Stimulated activated CD4-positive, alpha-beta T cell treated with anti-CD3 and anti-CD28 coated beads, Interleukin-15, amount 100 ng/mL, for 48 hours (primary cell): ENCODE data around the gene MS4A6A.
"Not testable (repeated sequence)": the region's sequence is repeated elsewhere in the genome, so short reads cannot be mapped to it uniquely, and the experiment has no call there.

Experiments
- DNase-seq, 2 donors: peaks; one replicate each; pipeline ENCODE4 v3.0.0-alpha.2; 2020; ENCODE audit warnings: low read depth in 2 of 2

Gene MS4A6A, protein sequence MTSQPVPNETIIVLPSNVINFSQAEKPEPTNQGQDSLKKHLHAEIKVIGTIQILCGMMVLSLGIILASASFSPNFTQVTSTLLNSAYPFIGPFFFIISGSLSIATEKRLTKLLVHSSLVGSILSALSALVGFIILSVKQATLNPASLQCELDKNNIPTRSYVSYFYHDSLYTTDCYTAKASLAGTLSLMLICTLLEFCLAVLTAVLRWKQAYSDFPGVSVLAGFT

GRCh38 chr11:60182541-60183330, at the start of gene MS4A6A:
TSS of gene MS4A6A (minus strand) at chr11:60183083. CDS start at chr11:60181727, 1,356 bp downstream.
- DNase-seq = no peak

DNA sequence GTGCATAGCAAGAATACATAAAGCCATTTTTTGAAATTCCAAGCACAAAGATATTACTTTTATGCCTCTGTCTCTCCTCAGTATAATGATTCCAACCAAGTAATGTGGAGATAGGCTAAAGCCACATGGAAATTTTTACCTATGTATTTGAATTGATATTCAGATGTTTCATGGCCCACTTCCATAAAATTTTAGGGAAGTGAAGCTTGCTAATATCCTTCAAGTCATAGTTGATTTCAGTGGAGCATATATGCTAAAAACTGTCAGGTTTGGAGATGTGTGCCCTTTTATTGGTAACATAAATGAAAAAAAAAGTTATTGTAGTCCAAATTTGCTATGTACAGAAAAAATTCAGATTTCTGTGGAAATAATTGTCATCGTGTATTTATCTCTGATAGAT, 47.8 kb upstream of the MS4A6A start:
- DNase-seq = no peak

DNA sequence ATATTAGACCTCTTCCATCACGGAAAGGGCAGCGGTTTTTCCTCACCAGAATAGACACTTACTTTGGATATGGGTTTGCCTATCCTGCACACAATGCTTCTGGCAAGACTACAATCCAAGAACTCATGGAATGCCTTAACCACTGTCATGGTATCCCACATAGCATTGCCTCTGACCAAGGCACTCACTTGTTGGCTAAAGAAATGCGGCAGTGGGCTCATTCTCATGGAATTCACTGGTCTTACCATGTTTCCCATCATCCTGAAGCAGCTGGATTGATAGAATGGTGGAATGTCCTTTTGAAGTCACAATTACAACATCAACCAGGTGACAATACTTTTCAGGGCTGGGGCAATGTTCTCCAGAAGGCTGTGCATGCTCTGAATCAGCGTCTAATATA, 39.3 kb upstream of the MS4A6A start:
- DNase-seq = no peak

DNA sequence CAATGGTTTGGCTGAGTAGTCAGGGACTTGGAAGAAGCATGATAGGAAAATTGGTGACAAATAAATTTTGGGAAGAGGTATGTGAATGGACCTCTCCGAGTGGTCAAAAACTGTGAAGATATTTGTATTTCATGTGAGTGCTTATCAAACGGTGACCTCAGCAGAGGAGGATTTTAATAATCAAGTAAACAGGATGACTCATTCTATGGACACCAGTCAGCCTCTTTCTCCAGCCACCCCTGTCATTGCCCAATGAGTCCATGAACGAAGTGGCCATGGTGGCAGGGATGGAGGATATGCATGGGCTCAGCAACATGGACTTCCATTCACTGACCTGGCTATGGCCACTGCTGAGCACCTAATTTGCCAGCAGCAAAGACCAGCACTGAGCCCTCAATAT, 38.8 kb upstream of the MS4A6A start:
- no peak for DNase-seq

GRCh38 chr11:60221181-60221580, 38.3 kb upstream of the MS4A6A start:
- no peak for DNase-seq

- no peak for DNase-seq
Observed at GRCh38 chr11:60214386-60214785, 31.5 kb upstream of the MS4A6A start.

GRCh38 chr11:60211206-60211605, 28.3 kb upstream of the MS4A6A start:
- no peak for DNase-seq

DNA sequence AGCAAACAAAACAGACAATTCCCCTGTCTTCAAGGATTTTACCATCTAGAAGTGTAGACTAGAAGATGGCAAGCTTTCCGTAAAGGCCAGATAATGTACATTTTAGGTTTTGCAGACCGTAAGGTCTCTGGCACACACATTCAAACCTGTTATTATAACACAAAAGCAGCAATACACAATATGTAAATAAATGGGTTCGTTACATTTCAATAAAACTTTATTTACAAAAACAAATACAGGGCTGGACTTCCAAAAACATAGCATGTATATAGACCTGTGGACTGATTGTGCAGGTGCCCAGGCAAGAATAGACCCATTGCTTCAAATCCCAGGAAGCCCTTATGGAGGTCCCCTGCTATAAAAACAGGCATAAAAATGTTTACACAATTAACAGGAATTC, 27.1 kb upstream of the MS4A6A start:
- DNase-seq = no peak

GRCh38 chr11:60208951-60209350, 26.1 kb upstream of the MS4A6A start:
- DNase-seq = no peak

- no peak for DNase-seq
Observed at GRCh38 chr11:60208146-60208895, 25.4 kb upstream of the MS4A6A start.

GRCh38 chr11:60206616-60207015, 23.7 kb upstream of the MS4A6A start:
- no peak for DNase-seq

DNA sequence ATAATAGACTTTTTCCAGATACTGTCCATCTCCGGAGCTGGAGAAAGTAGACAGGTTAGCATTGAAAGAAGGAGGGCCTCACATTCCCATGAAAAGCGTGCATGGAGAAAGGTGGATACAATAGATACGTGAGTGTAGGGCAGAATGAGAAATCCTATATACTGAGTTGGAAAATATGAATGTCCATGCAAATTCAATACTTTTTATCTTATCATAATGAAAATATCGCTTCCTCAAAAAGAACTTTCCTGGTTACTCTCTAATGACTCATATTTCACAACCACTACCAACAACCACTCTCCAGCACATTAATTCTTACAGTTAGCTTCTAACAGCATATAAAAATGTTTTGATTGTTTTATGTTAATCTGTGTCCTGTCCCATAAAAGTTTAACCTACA, 22.0 kb upstream of the MS4A6A start:
- no peak for DNase-seq

DNA sequence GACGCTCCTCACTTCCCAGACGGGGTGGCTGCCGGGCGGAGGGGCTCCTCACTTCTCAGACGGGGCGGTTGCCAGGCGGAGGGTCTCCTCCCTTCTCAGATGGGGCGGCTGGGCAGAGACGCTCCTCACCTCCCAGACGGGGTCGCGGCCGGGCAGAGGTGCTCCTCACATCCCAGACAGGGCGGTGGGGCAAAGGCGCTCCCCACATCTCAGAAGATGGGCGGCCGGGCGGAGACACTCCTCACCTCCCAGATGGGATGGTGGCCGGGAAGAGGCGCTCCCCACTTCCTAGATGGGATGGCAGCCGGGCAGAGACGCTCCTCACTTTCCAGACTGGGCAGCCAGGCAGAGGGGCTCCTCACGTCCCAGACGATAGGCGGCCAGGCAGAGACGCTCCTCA, 18.5 kb upstream of the MS4A6A start:
- DNase-seq = not testable (repeated sequence)

- DNase-seq = no peak
Observed at GRCh38 chr11:60197442-60197841, 14.6 kb upstream of the MS4A6A start.

DNA sequence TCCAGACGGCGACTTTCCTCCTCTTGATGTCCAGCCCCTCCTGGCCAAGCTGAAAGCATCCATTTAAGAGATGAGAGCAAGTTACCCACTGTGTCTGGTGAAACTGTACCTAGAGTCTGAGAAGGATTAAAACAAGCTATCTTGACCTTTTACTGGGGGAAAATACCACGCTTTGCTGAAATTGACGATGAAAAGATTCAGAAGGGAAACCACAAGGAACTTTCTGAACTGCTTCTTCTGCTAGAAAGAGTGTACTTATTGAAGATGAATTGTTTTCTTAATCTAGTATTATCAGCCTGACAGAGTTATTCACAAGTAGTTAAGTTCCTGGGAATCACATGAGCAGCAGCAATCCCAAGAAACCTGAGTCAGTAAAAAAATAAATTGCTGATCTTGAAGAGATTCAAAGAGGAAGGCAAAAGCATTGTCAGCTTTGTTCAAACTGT, 13.1 kb upstream of the MS4A6A start:
- DNase-seq = no peak

DNA sequence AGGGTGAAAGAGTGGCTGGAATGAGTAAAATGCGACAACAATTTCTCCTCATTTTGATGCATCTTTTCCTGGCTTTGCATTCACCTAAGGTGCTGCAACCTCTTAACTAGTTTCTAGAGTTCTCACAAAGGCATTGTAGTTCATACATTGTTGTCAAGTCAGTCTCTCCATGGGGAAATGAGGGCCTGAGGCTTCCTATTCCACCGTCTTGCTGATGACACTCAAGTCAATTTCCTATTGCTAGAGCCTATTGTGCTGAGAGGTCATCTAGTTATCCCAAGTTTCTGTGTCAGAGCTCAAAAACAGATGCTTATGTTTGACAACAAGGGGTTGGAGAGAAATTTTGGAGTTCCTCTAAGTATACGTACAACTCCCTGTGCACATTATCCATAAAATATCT, 11.6 kb upstream of the MS4A6A start:
- DNase-seq = no peak

DNA sequence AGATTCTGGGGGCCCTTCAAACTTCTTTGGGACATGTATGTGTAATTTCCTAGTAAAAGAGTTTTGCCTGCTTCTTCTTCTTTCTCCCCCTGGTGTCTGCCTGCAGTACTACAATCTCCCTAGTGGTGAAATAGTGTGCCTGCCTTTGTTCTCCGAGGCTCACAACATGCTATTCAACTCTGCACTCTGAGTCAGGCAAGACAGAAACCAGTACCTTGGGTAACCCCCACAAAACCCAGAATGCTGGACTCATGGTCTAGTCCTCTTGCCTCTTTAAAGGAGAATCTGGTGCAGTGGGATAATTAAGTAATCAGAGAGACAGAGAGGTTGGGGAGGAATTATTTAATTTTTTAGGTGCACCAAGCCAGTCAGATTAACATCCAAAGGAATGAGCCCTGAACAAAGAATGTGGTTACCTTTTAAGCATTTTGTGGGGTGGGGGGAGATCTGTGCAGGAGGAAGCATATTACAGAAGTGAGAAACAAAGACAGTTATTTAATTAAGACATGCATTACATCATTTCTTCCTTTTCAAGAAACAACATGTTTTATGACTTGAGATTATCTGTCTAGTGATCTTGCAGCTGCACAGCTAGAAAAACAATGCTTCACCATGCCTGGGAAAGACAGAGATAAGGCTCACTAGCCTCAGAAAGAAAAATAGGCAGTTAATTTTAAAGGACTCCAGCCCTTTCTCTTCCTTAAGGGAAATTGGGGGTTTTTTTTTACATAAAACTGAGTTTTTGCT, 11.0 kb upstream of the MS4A6A start:
- peak; percentile 34 to 67 for DNase-seq

- DNase-seq = not testable (repeated sequence)
Observed at GRCh38 chr11:60192564-60192963, 9.7 kb upstream of the MS4A6A start.

DNA sequence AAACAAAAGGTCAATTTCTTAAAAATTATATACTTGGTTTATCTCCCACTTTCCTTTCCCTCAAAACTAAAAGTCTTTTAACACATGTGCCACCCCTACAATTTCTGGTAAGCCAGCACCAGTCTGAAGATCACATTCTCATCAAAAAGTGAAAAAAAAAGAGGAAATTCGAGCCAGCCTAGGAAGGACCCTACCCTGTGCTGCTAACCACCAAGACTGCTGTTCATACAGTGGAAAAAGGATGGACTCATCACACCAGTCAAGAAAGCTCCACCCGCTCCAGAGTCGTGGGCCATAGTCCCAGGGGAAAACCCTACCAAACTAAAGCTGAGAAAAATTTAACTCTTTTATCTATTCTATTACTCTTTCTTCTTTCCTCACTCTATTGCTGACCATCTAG, 5.6 kb upstream of the MS4A6A start:
- not testable (repeated sequence) for DNase-seq

DNA sequence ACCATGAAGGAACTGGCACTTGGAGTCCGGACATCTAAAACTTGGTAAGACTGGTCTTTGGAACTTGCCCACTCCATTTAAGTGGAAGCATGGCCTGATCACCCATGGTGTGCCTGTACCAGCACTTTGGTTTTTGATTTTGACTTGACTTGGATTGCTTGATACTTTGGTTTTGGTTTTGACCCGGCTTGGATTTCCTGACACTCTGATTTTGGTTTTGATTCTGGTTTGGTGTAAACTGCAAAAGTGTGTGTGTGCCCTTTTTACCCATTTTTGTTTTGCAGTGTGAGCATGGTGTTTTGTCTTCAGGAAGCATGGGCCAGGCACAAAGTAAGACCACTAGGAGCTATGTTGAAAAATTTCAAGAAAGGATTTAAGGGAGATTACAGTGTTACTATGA, 3.2 kb upstream of the MS4A6A start:
- not testable (repeated sequence) for DNase-seq

GRCh38 chr11:60185512-60185827, 2.6 kb upstream of the MS4A6A start:
- not testable (repeated sequence) for DNase-seq
